ENCODE results near the gene EPHB1.

EPHB1 gene

GRCh38 chr3:134901461-134901860 is 106.4 kb downstream of the EPHB1 start:
- H3K4me3 ChIP-seq (ENCODE audit: low read depth, low read length), result no peak overlapping the region
- TF ChIP-seq CTCF (IDR thresholded peaks at IDR 0.05; ENCODE audit: borderline replicate concordance, insufficient read depth, low read depth, low read length), result no peak

- no peak for TF ChIP-seq CTCF (IDR thresholded peaks at IDR 0.05; ENCODE audit: borderline replicate concordance, insufficient read depth, low read depth, low read length)
- H3K4me3 ChIP-seq (ENCODE audit: low read depth, low read length), result no peak overlapping the region
Observed at GRCh38 chr3:134903837-134904236, 108.8 kb downstream of the EPHB1 start.

GRCh38 chr3:134904241-134904771 is 109.2 kb downstream of the EPHB1 start:
- no peak overlapping the region for H3K4me3 ChIP-seq (ENCODE audit: low read depth, low read length)
- no peak for TF ChIP-seq CTCF (IDR thresholded peaks at IDR 0.05; ENCODE audit: borderline replicate concordance, insufficient read depth, low read depth, low read length)

DNA sequence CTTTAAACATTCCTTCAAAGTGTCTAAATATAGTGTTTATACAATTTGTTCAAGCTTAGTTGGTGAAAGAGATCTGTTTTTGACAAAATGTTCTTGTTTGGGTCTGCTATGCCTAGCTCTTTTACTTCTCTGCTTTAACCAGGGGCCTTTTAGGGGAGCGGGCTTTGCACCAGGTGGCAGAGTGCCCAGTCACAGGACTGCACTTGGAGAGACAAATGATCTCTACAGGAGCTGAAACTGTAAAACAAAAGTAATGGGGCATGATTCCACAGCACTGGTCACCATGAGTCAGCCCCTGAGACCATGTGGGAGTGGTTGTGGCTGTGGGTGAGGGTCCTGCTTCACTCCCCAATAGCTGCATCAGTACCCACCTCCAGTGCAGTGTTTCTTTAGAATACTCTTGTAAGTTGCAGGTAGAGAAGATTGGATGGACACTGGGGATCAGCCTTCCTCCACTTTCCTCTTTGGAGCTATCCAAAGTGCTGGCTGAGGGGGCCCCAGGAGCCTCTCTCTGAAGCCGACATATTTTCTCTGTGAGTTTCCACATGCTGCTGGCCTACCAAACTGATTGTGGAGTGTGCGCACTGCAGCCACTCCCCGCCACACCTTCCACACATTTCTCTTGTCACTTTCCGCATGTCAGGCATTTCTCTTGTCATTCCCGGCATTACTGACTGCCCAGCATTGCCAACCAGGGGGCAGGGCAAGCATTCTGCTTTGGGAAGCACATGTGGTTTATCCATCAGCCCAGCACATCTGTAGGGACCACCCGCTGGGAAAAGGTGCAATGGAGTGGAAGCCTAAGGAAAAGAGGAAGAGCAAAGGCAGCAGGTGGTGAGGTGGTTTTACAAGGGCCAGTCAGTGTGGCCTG is 110.0 kb downstream of the EPHB1 start:
- TF ChIP-seq CTCF (IDR thresholded peaks at IDR 0.05; ENCODE audit: borderline replicate concordance, insufficient read depth, low read depth, low read length), result no peak
- H3K4me3 ChIP-seq (ENCODE audit: low read depth, low read length), result no peak overlapping the region

DNA sequence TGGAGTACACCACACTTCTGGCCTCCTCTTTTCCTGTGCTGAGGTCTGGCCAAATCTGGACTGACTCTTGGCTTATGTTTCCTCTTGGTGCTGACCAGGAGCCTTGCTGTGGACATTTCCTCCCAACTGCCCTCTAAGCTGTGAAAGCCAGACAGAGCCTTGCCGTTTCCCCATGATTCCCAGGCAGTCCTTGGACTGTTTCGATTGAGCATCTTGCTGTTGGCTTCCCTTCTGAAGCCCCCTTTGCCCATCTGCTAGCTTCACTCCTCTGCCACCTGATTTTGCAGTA is 110.5 kb downstream of the EPHB1 start:
- no peak for TF ChIP-seq CTCF (IDR thresholded peaks at IDR 0.05; ENCODE audit: borderline replicate concordance, insufficient read depth, low read depth, low read length)
- H3K4me3 ChIP-seq (ENCODE audit: low read depth, low read length), result no peak overlapping the region

DNA sequence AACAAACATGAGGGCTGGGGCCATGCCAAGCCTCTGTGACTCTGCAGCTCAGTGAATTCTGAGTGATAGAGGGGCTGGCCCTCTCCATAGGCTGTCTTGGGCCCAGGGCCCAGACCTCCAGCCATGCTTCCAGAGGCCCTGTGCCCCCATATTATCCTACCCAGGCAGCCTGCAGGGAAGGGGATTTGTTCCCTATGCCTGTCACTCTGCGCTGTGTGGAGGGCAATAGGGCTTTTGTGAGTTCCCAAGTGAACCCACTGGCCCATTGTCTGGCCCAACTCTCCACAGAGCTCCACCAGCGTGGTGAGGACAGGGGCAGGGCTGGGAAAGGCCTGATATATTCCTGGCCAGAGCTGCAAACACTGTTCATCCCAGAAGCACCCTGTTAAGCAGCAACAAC is 113.2 kb downstream of the EPHB1 start:
- no peak for TF ChIP-seq CTCF (IDR thresholded peaks at IDR 0.05; ENCODE audit: borderline replicate concordance, insufficient read depth, low read depth, low read length)
- H3K4me3 ChIP-seq (ENCODE audit: low read depth, low read length), result no peak overlapping the region

GRCh38 chr3:134910026-134910425 is 115.0 kb downstream of the EPHB1 start:
- no peak for TF ChIP-seq CTCF (IDR thresholded peaks at IDR 0.05; ENCODE audit: borderline replicate concordance, insufficient read depth, low read depth, low read length)

More at GRCh38 chr3:134910026-134910425, 115.0 kb downstream of the EPHB1 start:
- H3K4me3 ChIP-seq (ENCODE audit: low read depth, low read length), result no peak overlapping the region
